Measurements from ENCODE around the gene MYO1E.

DNA sequence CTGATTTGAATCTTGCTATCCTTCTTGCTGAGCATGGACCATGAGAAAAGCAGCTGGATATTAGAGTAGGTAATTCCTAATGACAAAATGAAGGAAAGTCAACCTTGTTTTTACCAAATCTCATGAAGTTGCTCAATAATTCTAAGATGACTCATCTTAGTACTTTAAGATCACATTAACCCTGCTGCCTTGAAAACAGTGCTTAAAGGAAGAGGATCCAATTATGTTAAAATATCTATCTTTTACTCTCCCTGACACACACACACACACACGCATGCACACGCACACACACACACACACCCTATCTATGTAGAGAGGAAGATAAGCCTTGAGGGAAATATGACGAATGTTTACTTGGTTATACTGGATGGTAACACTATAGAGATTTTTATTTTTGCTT, 16.0 kb upstream of the MYO1E start:
- TF ChIP-seq, protein P1, sequence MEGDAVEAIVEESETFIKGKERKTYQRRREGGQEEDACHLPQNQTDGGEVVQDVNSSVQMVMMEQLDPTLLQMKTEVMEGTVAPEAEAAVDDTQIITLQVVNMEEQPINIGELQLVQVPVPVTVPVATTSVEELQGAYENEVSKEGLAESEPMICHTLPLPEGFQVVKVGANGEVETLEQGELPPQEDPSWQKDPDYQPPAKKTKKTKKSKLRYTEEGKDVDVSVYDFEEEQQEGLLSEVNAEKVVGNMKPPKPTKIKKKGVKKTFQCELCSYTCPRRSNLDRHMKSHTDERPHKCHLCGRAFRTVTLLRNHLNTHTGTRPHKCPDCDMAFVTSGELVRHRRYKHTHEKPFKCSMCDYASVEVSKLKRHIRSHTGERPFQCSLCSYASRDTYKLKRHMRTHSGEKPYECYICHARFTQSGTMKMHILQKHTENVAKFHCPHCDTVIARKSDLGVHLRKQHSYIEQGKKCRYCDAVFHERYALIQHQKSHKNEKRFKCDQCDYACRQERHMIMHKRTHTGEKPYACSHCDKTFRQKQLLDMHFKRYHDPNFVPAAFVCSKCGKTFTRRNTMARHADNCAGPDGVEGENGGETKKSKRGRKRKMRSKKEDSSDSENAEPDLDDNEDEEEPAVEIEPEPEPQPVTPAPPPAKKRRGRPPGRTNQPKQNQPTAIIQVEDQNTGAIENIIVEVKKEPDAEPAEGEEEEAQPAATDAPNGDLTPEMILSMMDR (IDR thresholded peaks at IDR 0.05) = no peak
- TF ChIP-seq POLR2A (IDR thresholded peaks at IDR 0.05) = no peak
